Uterus (tissue), 2 donors: ENCODE measurements around the gene DNAH17.

Experiments used
- POLR2A ChIP-seq, 2 donors: fragments of 450-650 bp; IDR thresholded peaks; one replicate each; pipeline ENCODE4 v1.6.1; 2016; ENCODE audit warnings: antibody characterized with exemption in 2 of 2, mild to moderate bottlenecking in 1 of 2, moderate library complexity in 1 of 2
- TF ChIP-seq, protein P1 (sequence below), 4 experiments: fragments of 200-600 bp in 2 of 4; fragments of 450-650 bp in 2 of 4; sonication (generic) in 2 of 4; IDR thresholded peaks; one replicate each; pipeline ENCODE4 v1.5.1; 2016 to 2019; ENCODE audit warnings: antibody characterized with exemption in 4 of 4, mild to moderate bottlenecking in 2 of 4, moderate library complexity in 1 of 4

DNA sequence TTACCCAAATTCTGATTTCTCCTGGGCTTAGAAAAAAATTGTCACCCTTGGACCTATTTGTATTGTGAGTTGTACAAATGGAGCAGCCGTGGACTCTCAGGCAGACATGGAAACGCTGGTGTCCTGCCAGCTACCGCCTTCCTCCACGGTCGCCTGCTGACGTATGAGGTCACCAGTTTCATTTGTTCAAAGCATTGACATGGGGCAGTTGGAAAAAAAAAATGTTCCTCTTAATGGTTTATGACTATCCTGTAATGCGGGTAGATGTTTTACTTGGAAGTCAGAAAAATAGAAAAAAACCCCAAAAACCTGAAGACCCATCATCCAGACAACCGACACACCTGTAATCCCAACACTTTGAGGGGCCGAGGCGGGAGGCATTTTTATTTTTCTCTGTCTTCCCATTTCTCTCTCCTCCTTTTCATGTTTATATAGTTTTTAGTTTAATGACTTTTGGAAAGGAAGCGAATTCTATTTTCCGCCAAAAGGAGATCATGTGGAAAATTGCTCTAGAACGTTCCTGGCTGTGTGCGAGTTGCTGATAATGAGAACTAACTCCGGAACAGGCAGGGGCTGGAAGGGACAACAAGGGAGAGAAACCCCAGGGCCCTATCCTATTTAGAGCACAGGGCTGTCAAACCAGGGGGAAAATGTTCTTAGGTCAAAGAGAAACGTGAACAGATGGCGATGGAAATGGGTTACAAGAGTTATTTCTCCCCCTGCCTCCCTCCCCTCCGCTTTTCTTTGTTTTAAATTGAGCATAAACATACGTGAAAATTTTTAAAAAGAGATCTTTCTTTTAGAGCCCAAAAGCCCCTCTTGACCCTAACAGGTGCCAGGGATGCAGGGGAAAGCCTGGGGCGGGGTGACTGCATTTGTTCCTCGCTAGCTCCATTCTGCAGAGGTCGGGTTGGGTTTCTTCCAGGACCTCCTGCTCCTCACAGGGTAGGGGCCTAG, 13.7 kb downstream of the DNAH17 start:
- TF ChIP-seq, protein P1, sequence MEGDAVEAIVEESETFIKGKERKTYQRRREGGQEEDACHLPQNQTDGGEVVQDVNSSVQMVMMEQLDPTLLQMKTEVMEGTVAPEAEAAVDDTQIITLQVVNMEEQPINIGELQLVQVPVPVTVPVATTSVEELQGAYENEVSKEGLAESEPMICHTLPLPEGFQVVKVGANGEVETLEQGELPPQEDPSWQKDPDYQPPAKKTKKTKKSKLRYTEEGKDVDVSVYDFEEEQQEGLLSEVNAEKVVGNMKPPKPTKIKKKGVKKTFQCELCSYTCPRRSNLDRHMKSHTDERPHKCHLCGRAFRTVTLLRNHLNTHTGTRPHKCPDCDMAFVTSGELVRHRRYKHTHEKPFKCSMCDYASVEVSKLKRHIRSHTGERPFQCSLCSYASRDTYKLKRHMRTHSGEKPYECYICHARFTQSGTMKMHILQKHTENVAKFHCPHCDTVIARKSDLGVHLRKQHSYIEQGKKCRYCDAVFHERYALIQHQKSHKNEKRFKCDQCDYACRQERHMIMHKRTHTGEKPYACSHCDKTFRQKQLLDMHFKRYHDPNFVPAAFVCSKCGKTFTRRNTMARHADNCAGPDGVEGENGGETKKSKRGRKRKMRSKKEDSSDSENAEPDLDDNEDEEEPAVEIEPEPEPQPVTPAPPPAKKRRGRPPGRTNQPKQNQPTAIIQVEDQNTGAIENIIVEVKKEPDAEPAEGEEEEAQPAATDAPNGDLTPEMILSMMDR (IDR thresholded peaks at IDR 0.05) = no peak
- no peak for TF ChIP-seq POLR2A (IDR thresholded peaks at IDR 0.05)
